Suprapubic skin (tissue), 4 donors: Measurements from ENCODE around the gene SNX15.

Source experiments
- POLR2A ChIP-seq, 2 donors: fragments of 450-650 bp; IDR thresholded peaks; one replicate each; pipeline ENCODE4 v1.6.1; 2017; ENCODE audit warnings: antibody characterized with exemption in 2 of 2, mild to moderate bottlenecking in 2 of 2, moderate library complexity in 2 of 2
- POLR2AphosphoS5 ChIP-seq, 3 donors: sonication (generic); formaldehyde crosslinking; IDR thresholded peaks; one replicate each; pipeline ENCODE4 v1.6.1; 2017; ENCODE audit warnings: antibody characterized with exemption in 3 of 3
- TF ChIP-seq, protein P1 (sequence below), 2 donors: fragments of 200-600 bp in 1 of 2; fragments of 450-650 bp in 1 of 2; sonication (generic) in 1 of 2; IDR thresholded peaks; one replicate each; pipeline ENCODE4 v1.5.1; 2016 to 2019; ENCODE audit warnings: antibody characterized with exemption in 2 of 2, mild to moderate bottlenecking in 1 of 2, moderate library complexity in 1 of 2

GRCh38 chr11:65058419-65059054 lies 31.3 kb downstream of the SNX15 start, which contains the start of gene NAALADL1:
- TF ChIP-seq, protein P1, sequence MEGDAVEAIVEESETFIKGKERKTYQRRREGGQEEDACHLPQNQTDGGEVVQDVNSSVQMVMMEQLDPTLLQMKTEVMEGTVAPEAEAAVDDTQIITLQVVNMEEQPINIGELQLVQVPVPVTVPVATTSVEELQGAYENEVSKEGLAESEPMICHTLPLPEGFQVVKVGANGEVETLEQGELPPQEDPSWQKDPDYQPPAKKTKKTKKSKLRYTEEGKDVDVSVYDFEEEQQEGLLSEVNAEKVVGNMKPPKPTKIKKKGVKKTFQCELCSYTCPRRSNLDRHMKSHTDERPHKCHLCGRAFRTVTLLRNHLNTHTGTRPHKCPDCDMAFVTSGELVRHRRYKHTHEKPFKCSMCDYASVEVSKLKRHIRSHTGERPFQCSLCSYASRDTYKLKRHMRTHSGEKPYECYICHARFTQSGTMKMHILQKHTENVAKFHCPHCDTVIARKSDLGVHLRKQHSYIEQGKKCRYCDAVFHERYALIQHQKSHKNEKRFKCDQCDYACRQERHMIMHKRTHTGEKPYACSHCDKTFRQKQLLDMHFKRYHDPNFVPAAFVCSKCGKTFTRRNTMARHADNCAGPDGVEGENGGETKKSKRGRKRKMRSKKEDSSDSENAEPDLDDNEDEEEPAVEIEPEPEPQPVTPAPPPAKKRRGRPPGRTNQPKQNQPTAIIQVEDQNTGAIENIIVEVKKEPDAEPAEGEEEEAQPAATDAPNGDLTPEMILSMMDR (IDR thresholded peaks at IDR 0.05), result no peak
- TF ChIP-seq POLR2AphosphoS5 (IDR thresholded peaks at IDR 0.05) (no peak), POLR2A (IDR thresholded peaks at IDR 0.05) (no peak)
